HEK293T (cell line): ENCODE data around the gene PRR11.

Experiments
- ARNT ChIP-seq: fragments of 450-650 bp; IDR thresholded peaks from 2 replicates; pipeline ENCODE4 v1.6.1; 2017; ENCODE audit warnings: mild to moderate bottlenecking
- BHLHE40 ChIP-seq: fragments of 450-650 bp; IDR thresholded peaks from 2 replicates; pipeline ENCODE4 v1.6.1; 2016; ENCODE audit warnings: mild to moderate bottlenecking, moderate library complexity, borderline replicate concordance
- ELF4 ChIP-seq: fragments of 450-650 bp; IDR thresholded peaks from 2 replicates; pipeline ENCODE4 v1.6.1; 2017; ENCODE audit warnings: antibody characterized with exemption
- FOXA1 ChIP-seq: fragments of 450-650 bp; IDR thresholded peaks from 2 replicates; pipeline ENCODE4 v1.6.1; 2016; ENCODE audit warnings: mild to moderate bottlenecking
- FOXK2 ChIP-seq: fragments of 450-650 bp; IDR thresholded peaks from 2 replicates; pipeline ENCODE4 v1.6.1; 2016; ENCODE audit warnings: mild to moderate bottlenecking
- FOXM1 ChIP-seq: fragments of 450-650 bp; IDR thresholded peaks from 2 replicates; pipeline ENCODE4 v1.6.1; 2017; ENCODE audit warnings: mild to moderate bottlenecking, borderline replicate concordance
- HDGF ChIP-seq: fragments of 450-650 bp; IDR thresholded peaks from 2 replicates; pipeline ENCODE4 v1.6.1; 2017; ENCODE audit warnings: antibody characterized with exemption, borderline replicate concordance
- L3MBTL2 ChIP-seq: fragments of 450-650 bp; conservative IDR thresholded peaks from 2 replicates; pipeline ENCODE4 v1.6.1; 2016; ENCODE audit warnings: mild to moderate bottlenecking
- LEF1 ChIP-seq: fragments of 450-650 bp; IDR thresholded peaks from 2 replicates; pipeline ENCODE4 v1.6.1; 2017; ENCODE audit warnings: mild to moderate bottlenecking, borderline replicate concordance
- PKNOX1 ChIP-seq: fragments of 450-650 bp; IDR thresholded peaks from 2 replicates; pipeline ENCODE4 v1.6.1; 2016
- SP1 ChIP-seq: fragments of 450-650 bp; IDR thresholded peaks from 2 replicates; pipeline ENCODE4 v1.6.1; 2017
- SUZ12 ChIP-seq: fragments of 450-650 bp; IDR thresholded peaks from 2 replicates; pipeline ENCODE4 v1.6.1; 2016; ENCODE audit warnings: mild to moderate bottlenecking
- TARDBP ChIP-seq: fragments of 450-650 bp; IDR thresholded peaks from 2 replicates; pipeline ENCODE4 v1.6.1; 2016

GRCh38 chr17:59154292-59154720 lies 1.2 kb upstream of the PRR11 start:
- TF ChIP-seq L3MBTL2 (no peak), SP1 (no peak), SUZ12 (no peak), FOXA1 (no peak), LEF1 (no peak), BHLHE40 (no peak), ARNT (no peak), FOXM1 (no peak), TARDBP (no peak), ELF4 (no peak), PKNOX1 (no peak), FOXK2 (no peak), HDGF (no peak)
